ENCODE data around the gene PRRG4.

DNA sequence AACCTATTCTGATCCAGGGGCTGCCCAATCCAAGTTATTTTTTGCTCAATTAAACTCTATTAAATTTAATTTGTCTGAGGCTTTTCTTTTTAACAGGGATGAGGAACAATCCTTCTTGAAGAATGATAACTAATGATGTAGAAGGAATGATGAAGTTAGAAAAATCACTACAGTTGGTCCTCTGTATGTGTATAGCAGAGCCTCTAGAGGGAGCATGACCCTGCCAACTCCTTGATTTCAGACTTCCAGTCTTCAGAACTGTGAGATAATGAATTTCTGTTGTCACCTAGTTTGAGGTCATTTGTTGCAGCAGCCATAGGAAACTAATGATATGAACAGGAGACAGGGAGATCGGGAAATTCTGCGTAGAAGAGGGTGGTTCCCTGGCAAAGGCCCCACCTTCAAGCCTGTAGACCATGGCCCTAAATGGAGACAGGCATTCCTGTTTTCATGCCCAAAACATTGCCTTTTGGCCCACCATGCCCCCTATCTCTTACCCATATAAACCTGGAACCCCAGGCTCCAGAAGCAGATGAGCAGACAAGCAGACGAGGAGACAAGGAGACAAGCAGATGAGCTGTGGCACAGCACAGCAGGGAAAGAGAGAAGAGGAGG is 55.1 kb downstream of the PRRG4 start:
- TF ChIP-seq, protein P1, sequence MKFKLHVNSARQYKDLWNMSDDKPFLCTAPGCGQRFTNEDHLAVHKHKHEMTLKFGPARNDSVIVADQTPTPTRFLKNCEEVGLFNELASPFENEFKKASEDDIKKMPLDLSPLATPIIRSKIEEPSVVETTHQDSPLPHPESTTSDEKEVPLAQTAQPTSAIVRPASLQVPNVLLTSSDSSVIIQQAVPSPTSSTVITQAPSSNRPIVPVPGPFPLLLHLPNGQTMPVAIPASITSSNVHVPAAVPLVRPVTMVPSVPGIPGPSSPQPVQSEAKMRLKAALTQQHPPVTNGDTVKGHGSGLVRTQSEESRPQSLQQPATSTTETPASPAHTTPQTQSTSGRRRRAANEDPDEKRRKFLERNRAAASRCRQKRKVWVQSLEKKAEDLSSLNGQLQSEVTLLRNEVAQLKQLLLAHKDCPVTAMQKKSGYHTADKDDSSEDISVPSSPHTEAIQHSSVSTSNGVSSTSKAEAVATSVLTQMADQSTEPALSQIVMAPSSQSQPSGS (CRISPR knock-in tag; IDR thresholded peaks at IDR 0.05; ENCODE audit: borderline replicate concordance, low read depth): no peak
- TF ChIP-seq CREB1 (CRISPR knock-in tag; IDR thresholded peaks at IDR 0.05): no peak
- TF ChIP-seq, protein P2, sequence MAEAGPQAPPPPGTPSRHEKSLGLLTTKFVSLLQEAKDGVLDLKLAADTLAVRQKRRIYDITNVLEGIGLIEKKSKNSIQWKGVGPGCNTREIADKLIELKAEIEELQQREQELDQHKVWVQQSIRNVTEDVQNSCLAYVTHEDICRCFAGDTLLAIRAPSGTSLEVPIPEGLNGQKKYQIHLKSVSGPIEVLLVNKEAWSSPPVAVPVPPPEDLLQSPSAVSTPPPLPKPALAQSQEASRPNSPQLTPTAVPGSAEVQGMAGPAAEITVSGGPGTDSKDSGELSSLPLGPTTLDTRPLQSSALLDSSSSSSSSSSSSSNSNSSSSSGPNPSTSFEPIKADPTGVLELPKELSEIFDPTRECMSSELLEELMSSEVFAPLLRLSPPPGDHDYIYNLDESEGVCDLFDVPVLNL (CRISPR knock-in tag; IDR thresholded peaks at IDR 0.05; ENCODE audit: borderline replicate concordance, low read depth): no peak
